Loucy (cell line): ENCODE results near the gene MTMR10.

Source experiments
- EZH2phosphoT487 ChIP-seq: fragments of 200-600 bp; IDR thresholded peaks from 2 replicates; pipeline ENCODE4 v1.6.1; 2018; ENCODE audit warnings: antibody characterized with exemption, mild to moderate bottlenecking, moderate library complexity, borderline replicate concordance
- TF ChIP-seq, protein P1 (sequence below): fragments of 200-600 bp; sonication (generic); conservative IDR thresholded peaks from 2 replicates; pipeline ENCODE4 v1.5.1; 2014; ENCODE audit warnings: mild to moderate bottlenecking, antibody characterized with exemption, low read length

DNA sequence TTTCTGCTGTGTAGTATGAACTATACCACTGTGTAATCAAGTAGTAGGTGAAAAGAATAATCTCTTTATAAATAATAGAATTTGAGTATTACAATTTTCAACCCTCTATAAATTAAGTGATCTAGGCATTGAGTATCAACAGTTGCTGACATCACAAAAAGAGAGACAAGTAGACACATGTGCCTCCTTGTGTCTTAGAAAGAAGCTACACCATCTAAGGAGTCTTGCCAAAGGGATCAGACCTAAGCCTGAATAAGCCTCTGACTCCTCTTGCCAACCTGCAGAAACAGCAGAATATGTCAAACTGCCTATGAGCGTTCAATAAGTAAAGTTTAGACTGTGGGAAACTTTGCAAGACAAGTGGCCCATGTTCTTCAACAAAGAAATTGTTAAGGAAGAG, 5.8 kb upstream of the MTMR10 start:
- TF ChIP-seq, protein P1, sequence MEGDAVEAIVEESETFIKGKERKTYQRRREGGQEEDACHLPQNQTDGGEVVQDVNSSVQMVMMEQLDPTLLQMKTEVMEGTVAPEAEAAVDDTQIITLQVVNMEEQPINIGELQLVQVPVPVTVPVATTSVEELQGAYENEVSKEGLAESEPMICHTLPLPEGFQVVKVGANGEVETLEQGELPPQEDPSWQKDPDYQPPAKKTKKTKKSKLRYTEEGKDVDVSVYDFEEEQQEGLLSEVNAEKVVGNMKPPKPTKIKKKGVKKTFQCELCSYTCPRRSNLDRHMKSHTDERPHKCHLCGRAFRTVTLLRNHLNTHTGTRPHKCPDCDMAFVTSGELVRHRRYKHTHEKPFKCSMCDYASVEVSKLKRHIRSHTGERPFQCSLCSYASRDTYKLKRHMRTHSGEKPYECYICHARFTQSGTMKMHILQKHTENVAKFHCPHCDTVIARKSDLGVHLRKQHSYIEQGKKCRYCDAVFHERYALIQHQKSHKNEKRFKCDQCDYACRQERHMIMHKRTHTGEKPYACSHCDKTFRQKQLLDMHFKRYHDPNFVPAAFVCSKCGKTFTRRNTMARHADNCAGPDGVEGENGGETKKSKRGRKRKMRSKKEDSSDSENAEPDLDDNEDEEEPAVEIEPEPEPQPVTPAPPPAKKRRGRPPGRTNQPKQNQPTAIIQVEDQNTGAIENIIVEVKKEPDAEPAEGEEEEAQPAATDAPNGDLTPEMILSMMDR = 0 out of 2 replicates have a peak, but pooled peaks have one; percentile 24
- TF ChIP-seq EZH2phosphoT487 = no peak
